HG02970 (cell line): ENCODE measurements around the gene TNK2.
A peak's percentile ranks its signal among the peaks of the same experiment; 100 is the strongest.

Experiments used
- ATAC-seq: cut with Tn5 transposase; IDR thresholded peaks from one replicate; pipeline ENCODE4 v1.9.1; 2021; ENCODE audit warnings: mild to moderate bottlenecking, moderate library complexity, moderate number of reproducible peaks; ENCODE audit not compliant: unreplicated experiment, low FRiP score

TNK2 gene

DNA sequence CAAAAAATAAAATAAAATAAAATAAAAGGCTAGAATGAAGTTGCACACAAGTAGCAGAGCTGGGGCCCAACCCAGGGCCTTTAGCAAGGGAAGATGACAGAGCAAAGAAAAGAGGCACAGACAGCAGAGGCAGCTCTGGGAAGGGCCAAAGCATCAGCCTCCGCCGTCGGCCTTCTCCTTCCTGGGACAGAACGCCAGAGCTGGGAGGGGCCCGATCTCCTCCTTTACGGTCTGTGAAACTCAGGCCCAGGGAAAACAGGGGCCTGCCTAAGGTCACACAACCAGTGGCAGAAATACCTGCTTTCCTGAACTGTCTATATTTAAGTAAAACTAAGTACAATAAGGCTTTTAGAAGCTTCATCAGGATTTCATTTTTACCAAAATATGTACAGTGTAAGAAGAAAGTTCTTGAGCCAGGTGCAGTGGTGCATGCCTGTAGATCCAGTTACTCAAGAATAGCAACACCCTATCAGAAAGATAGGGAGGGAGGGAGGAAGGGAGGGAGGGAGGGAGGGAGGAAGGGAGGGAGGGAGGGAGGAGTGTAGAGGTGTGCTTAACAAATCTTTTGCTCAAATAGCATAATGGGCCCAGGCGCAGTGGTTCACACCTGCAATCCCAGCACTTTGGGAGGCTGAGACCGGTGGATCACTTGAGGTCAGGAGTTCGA lies 53.6 kb downstream of the TNK2 start:
- ATAC-seq = no peak

DNA sequence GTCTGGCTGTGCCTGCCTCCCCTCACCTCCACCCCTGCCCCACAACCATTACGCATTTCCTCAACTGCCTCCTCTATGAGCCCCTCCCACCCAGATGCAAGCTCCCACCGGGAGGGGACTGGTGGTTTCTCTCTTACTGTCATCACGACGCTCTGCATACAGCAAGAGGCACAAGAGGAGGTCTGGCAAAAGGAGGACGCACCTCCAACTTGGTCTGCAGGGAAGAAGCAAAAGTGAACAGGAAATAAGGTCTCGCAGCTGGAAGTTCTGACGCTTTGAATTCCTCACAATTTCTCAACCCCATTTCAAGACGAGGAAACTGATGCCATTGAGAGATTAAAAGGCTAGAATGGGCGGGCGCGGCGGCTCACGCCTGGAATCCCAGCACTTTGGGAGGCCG lies 54.4 kb downstream of the TNK2 start:
- no peak for ATAC-seq

DNA sequence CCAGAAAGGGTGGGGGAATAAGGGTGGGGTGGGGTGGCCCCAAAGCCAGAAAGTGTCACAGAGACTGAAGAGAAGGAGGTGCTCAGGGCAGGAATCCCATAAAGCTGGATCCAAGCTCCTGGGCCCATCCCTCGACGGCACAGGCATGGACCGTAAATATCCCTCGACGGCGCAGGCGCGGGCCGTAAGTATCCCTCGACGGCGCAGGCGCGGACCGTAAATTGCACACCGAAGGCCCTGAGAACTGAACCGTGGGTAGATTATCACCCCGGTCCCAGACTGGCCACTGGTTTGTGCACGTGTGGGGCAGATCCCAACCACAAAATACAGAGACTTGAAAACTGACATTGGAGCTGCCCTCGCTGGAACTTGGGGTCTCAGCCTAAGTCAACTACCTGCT lies 55.3 kb downstream of the TNK2 start:
- no peak for ATAC-seq

- peak; percentile 91 for ATAC-seq
These were observed 57.4 kb downstream of the TNK2 start for GRCh38 chr3:195850857-195851543.

DNA sequence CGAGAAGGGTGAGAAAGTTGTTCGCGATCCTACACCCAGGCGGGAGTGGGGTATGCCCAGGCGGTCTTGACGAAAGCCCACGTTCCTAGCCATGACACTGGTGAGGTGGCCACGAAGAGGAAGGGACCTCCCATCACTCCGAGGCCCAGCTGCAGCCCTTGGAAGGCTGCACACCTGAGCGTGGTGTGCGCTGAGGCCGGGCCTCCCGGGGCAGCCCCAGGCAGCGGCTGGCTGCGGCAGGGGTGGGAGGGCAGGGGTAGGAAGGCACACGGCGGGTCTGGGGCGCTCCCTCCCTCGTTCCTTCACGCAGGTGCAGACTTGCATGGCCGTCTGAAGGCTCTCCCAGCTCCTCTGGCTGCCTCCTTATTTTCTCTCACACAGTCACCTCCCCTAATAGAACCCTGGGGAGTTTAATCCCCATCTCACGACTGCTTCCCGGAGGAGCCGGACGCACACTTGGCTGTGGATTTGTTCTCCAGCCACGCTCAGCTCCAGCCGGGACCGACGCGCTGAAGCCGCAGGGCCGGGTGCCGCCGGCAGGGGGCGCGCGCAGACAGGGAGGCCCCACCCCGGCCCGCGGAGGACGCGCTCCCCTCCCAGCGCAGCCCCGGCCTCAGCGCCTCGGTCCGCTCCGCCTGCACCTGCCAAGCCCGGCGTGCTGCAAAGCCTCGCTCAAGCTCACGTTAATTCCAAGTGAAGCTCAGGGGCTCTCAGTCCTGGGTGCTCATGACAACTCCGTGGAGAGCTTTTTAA lies 58.9 kb downstream of the TNK2 start:
- ATAC-seq = no peak

DNA sequence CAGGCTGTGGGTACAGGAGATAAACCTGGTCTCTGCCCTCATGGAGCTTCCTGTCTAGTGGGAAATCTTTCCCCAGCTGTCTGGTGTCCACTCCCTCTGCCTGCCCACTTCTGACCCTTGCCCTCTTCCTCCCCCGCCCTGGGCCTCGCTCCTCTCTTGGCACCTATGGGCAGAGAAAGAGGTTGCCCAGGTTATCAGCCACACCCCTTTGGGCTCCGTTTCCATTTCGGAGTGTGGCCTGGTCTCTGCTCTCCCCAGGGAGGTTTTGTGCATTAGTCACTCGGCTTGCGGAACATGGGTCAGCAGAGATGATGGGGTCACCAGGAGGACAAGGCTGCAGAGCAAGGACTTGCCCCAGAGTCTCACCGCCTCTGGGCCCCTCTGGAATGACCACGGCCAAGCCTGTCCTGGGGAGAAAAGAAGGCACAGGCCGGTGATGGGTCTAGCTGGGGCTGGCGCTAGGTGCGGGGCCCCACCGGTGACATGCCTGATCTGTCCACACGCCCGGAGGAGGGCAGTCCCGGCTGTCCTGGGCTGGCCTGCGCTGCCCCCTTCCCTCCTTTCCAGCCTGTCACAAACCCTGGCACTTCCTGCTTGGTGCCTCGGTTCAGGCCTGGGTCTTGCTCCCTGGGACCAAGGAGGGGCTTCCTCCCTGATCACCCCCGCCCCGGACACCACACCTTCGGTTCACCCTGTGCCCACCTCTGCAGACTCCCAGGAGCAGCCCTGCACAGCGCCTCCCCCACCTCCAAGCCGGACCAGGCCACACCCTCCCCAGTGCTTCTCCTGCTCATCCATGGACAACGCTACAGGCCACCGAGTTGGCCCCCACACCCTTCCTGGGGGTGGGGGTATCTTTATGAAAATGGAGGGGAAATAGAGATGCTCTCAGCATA lies 61.0 kb downstream of the TNK2 start:
- ATAC-seq = no peak

- no peak for ATAC-seq
These were observed 62.9 kb downstream of the TNK2 start for GRCh38 chr3:195845483-195845882.

DNA sequence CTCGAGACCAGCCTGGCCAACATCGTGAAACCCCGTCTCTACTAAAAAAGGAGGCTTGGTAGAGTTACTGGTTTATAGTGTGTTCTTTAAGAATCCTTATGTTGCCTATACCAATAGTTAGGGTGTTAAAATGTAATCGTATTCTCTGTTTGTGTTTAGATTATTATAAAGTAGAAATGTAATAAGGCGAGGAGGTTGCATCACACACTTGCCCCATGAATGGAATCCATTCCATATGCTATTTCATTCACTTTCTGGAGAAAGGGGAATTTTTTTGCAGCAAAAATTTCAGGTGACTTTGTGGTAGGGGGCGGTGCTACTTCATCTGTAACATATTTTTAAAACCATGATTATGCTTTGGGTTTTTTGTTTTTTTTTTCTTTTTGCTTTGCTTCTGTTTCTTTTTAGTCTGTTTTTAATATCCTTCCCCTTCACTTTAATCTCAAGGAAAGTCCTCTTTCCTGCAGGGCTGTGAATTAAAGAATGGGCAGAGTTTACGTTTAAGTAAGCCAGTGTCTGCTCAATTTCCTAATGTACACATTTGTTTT lies 63.6 kb downstream of the TNK2 start:
- ATAC-seq = no peak

GRCh38 chr3:195839260-195840010 lies 68.9 kb downstream of the TNK2 start:
- no peak for ATAC-seq

- no peak for ATAC-seq
These were observed 69.6 kb downstream of the TNK2 start for GRCh38 chr3:195838714-195839113.

GRCh38 chr3:195836476-195837135 lies 71.7 kb downstream of the TNK2 start:
- ATAC-seq = no peak

GRCh38 chr3:195835791-195836190 lies 72.6 kb downstream of the TNK2 start:
- no peak for ATAC-seq

DNA sequence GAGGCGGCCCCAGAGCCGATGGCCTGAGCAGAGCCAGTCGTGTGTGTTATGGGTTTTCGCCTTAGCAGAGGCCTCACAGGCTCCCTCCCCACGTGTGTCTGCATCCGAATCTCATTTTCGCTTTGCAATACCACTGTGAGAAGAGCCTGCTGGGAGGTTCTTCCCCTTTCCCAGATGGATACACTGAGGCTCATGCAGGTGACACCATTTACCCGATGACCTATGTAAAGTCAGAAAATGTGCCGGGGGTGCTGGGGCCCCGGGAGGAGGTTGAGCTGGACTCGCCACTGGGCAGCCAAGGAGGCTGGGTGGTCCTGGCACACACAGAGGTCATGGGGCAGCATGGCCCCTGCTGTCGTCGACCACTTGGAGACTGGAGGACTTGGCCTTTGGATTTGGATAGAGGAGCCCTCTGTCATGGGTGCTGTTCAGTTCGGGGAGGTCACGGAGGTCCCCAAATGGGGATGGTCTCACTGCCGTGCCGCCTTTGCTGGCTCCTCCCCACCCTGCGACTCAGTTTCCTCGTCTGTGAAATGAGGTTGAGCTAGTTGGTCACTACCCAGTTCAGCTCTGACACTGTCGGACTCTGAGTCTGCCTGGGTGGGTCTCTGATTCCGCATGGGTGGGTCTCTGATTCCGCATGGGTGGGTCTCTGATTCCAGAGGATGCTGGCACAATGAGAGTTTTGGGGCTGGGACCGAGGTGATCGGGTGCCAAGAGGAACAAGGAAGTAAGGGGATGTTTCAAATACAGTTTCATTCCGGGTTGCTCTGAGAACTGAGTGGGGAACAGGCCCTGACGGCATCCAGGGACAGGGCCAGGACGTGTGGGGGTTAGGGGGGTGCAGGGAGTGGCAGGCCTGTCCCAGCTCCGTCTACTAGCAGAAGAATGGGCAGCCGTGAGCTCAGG lies 73.4 kb downstream of the TNK2 start:
- ATAC-seq = no peak

DNA sequence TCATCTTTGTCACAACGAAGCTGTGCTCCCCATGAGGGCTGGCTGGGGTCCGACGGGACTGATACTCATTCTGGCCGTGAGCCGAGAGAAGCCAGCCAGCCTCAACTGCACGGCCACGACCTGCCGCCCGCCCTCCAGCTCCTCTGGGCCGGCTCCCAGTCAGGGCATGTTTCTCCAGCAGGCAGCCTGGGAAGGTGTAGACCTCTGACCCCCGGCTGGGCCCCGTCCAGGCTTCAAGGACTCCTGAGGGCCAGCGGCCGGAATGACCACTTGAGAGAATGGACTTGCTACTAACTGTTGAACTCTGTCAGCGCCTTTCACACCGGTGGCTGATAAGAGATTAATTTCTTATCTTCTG lies 78.5 kb downstream of the TNK2 start:
- no peak for ATAC-seq

GRCh38 chr3:195828762-195829161 lies 79.6 kb downstream of the TNK2 start:
- no peak for ATAC-seq

DNA sequence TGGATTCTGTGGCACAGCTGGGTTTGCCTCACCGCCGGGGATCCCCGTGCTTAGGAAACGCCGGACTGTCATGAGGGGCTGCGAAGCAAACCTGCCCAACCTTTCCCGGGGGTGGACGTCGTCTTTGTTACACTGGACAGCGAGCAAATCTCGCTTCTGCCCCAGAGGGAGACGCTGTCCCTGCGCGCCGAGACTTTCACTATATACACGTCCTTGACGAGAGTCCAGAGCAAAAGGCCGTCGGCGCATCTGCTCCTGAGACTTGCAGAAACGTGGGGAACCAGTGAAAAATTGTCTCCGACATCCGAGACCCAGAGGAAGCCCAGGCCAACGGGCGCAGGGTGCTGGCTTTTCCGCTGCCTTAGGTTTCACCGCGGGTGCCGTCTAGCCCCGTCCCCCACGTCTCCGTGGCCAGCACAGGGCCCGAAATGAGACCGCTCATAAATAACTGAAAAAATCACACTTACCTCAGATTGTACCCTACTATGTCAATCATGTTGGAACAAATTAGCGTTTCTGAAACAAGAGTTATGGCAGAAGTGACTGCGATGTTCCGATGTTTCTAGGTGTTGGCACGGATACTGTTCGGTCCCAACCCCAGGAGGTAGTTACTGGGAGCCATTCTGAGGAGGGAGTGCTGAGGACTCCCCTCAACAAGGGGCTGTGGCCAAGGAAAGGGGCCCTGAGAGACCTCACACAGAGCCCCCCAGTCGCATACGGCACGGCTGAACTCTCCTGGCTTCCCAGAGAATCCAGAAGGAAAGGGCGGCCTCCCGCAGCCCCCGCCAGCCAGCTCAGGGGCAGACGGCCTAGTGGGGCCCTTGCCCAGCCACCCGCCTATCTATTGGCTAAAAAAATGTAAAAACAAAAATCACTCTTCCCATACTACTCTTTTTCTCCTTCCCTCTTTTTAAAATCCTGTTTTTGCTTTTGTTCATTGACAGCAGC lies 82.2 kb downstream of the TNK2 start:
- ATAC-seq = no peak

GRCh38 chr3:195825191-195825588 lies 83.2 kb downstream of the TNK2 start:
- no peak for ATAC-seq
